Epithelial cell of proximal tubule (primary cell): ENCODE data around the gene HSPA6. TPM values are rescaled to one million over a fixed set of nuclear protein-coding genes. Genes with fewer than 3 reads are reported as not detected.
"Not testable (repeated sequence)": the region's sequence is repeated elsewhere in the genome, so short reads cannot be mapped to it uniquely, and the experiment has no call there.

Source experiments
- DNase-seq: peaks from one replicate; pipeline ENCODE4 v3.0.0-alpha.2; 2011; ENCODE audit warnings: low read depth
- H3K4me3 ChIP-seq: 2 replicates; pipeline ENCODE4 v1.5.1; 2011; ENCODE audit warnings: low read depth, mild to moderate bottlenecking, low read length
- total RNA-seq: library from RNA; depleted of rRNA; stranded (reverse); fragments of >200 nt; gene quantifications from 2 replicates; pipeline ENCODE4 v1.2.3, GENCODE V29; 2015
- TF ChIP-seq, protein P1 (sequence below): conservative IDR thresholded peaks from 2 replicates; pipeline ENCODE4 v1.5.1; 2012; ENCODE audit warnings: low read depth, mild to moderate bottlenecking, low read length

Gene HSPA6
- total RNA-seq, 1 donor from 2014 or later = 0.12 TPM

GRCh38 chr1:161545005-161545731 lies 20.8 kb downstream of the HSPA6 start:
- not testable (repeated sequence) for DNase-seq, H3K4me3 ChIP-seq

DNA sequence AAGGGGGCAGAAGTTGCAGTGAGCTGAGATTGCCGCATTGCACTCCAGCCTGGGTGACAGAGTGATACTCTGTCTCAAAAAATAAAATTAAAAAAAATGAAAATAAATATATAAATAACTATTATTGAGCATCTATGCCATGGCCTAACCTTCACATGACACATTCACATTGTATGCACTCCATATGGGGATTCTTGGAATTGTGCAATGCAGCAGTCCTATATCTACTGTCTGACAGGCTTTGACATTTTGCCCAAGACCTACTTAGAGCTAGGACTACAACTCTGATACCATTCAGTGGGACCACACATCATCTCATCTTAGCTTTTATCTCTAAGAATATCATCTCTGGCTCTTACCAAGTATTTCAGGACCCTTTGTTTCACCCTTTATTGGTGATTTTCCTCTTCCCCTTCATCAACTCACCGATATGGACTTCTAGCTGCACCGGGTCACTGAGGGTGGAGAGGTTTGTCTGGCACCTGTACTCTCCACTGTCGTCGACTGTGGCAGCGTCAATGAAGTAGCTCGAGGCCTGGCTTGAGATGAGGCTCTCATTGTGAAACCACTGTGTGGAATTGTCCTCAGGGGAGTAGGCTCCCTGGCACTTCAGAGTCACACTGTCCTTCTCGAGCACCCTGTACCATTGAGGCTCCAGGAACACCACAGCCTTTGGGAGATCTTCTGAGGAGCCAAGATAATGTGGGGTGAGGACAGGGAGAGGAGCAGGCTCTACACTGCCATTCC lies 23.8 kb downstream of the HSPA6 start:
- not testable (repeated sequence) for DNase-seq, H3K4me3 ChIP-seq

DNA sequence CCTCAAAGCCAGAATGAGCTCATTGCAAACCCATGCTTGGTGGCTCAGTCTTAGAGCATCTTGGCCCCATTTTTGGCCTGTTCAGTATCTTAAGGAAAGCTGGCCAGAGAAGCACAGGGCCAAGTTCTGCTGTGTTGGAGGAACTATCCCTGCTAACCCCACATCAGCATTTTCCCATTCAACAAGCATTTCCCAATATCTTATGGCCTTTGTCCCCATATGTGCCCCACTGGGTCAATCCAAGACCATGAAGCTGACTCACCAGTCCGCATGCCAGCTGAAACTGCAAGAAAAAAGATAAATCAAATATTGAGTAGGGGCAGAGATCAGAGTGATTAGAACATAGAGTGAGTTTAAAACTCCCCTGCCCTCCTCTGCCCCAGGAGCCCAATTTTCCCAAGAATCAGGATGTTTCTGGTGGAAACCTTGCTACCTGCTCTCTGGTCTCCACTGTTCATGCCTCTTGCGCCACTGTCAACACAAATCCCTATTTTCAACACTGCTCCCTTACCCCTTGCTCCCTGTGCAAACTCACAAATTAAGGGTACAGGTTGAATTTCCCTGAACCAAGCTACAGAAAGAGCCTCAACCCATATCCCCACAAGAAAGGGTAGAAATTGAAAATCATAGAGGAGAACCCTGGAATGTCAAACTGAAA lies 24.5 kb downstream of the HSPA6 start:
- H3K4me3 ChIP-seq, DNase-seq: not testable (repeated sequence)

- no peak for DNase-seq
- TF ChIP-seq, protein P1, sequence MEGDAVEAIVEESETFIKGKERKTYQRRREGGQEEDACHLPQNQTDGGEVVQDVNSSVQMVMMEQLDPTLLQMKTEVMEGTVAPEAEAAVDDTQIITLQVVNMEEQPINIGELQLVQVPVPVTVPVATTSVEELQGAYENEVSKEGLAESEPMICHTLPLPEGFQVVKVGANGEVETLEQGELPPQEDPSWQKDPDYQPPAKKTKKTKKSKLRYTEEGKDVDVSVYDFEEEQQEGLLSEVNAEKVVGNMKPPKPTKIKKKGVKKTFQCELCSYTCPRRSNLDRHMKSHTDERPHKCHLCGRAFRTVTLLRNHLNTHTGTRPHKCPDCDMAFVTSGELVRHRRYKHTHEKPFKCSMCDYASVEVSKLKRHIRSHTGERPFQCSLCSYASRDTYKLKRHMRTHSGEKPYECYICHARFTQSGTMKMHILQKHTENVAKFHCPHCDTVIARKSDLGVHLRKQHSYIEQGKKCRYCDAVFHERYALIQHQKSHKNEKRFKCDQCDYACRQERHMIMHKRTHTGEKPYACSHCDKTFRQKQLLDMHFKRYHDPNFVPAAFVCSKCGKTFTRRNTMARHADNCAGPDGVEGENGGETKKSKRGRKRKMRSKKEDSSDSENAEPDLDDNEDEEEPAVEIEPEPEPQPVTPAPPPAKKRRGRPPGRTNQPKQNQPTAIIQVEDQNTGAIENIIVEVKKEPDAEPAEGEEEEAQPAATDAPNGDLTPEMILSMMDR = no peak
Measured at GRCh38 chr1:161549652-161550051, 25.3 kb downstream of the HSPA6 start, which contains the start of gene FCGR3A. FCGR3A (minus strand) TSS chr1:161549818; CDS start chr1:161549736, 82 bp downstream.

DNA sequence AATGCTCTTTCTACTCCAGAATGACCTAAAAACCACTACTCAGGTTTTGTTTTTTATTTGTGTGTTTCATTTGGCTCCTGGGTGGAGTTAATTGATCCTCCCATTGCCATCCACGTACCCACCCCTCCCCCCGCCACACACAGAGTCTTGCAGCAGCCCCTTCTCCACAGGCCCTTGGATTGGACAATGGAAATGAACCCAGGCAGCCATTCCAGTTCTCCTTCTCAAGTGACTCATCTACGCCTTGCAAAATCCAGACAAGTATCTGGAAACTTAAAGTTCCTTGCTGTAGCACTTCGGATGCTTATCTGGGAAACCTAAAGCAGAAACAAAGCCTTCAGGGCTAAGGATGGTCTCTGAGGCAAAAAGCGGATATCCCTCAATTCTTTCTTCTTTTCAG lies 26.6 kb downstream of the HSPA6 start:
- not testable (repeated sequence) for H3K4me3 ChIP-seq

More at GRCh38 chr1:161549652-161550051, 25.3 kb downstream of the HSPA6 start, which contains the start of gene FCGR3A:
- no peak within 1 kb of the TSS for H3K4me3 ChIP-seq

GRCh38 chr1:161553631-161554030 lies 29.3 kb downstream of the HSPA6 start:
- not testable (repeated sequence) for H3K4me3 ChIP-seq, DNase-seq

More for the DNA sequence above, 26.6 kb downstream of the HSPA6 start:
- DNase-seq = not testable (repeated sequence)

DNA sequence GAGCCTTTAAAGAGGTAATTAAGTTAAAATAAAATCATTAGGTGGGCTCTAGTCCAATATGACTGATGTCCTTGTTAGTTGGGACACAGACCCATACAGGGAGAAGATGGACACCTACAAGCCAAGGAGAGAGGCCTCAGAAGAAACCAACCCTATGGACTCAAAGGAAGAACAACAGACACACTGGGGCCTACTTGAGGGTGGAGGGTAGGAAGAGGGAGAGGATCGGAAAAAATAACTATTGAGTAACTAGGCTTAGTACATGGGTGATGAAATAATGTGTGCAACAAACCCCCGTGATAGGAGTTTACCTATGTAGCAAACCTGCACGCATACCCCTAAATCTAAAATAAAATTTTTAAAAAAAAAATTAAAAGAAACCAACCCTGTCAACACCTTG lies 30.0 kb downstream of the HSPA6 start:
- not testable (repeated sequence) for H3K4me3 ChIP-seq, DNase-seq

GRCh38 chr1:161554815-161555417 lies 30.6 kb downstream of the HSPA6 start:
- DNase-seq, H3K4me3 ChIP-seq: not testable (repeated sequence)

- not testable (repeated sequence) for H3K4me3 ChIP-seq
Measured at GRCh38 chr1:161556143-161556542, 31.8 kb downstream of the HSPA6 start.

DNA sequence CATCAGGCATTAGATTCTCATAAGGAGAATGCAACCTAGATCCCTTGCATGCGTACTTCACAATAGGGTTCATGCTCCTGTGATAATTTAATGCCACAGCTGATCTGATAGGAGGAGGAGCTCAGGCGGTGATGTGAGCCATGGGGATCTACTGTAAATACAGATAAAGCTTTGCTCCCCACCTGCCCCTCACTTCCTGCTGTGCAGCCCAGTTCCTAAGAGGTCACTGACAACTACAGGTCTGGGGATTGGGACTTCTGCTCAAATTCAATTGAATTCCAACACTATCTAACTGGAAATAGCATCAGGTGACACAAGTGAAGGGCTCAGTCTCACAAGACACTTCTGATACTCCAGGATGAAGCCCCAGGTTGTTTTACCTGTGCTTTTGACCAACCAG lies 32.6 kb downstream of the HSPA6 start:
- not testable (repeated sequence) for H3K4me3 ChIP-seq, DNase-seq

More at GRCh38 chr1:161556143-161556542, 31.8 kb downstream of the HSPA6 start:
- DNase-seq = not testable (repeated sequence)

DNA sequence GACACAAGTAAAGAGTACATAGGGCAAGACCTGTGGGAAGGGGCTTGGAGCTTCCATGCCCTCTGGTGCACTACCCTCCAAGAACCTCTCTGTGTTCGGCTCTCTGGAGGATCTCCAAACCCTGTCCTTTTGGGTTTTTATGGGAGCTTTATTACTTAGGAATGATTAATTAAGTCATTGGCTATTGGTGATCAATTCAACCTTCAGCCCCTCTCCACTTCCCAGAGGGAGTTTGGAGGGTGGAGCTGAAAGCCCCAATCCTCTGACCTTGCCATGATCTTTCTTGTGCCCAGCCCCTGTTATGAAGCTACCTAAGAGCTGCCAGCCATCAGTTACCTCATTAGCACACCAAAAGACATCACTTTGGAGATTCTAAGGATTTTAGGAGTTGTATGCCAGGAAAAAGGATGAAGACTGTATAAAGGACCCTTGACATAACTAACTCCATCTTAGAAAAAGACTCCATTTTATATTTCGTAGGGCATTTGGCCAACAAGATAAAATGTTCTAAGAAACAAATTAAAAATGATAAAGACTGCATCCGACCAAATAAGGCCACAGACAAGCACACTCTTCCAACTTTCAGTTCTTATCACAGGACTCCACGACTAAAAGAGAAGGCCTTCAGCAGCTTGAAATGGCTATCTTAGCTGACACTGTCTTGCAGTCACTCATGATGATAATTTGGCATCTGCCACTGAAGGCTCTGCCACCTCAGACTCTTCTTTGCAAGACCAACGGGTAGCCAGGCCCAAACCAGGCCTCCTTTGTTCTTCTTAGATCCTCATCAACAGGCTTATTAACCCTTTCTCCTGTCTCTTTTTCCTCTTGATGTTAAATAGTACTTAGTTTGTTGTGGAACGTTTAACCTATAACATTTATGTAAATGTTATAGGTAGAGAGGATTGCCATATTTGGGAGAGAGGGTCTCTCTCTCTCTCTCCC lies 33.4 kb downstream of the HSPA6 start:
- not testable (repeated sequence) for H3K4me3 ChIP-seq, DNase-seq

DNA sequence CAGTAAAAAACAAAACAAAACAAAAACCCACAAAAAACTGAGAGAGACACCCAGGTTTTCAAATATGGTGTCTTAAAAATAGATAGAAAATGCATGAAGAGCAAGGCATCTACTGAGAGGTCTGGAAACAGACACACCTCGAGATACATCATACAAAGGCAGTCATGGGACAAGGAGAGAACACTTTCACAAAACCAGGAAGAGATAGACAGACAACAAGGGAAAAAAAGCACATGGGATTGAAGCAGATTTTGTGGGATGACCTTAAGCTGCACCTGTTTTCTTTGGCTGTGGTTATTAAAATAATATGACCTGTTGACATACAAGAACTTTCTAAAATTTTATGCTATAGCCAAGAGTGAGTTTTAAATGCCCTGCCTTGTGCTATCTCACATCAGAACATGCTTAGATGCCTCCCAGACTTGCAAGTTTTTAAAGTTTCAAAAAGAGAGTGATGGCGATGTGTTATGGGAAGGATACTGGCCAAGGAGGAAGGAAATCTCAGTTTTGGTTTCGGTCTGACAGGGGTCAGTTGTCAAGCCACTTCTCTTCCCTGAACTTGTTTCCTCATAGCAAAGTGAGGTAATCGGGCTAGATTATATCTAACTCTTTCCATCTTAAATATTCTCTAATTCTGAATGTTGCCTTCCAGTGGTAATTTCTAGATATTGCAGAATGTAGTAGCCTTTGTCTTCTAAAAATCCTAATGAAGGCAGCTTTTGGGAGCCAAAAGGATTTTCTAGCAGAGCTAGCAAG lies 36.8 kb downstream of the HSPA6 start:
- H3K4me3 ChIP-seq = not testable (repeated sequence)

DNA sequence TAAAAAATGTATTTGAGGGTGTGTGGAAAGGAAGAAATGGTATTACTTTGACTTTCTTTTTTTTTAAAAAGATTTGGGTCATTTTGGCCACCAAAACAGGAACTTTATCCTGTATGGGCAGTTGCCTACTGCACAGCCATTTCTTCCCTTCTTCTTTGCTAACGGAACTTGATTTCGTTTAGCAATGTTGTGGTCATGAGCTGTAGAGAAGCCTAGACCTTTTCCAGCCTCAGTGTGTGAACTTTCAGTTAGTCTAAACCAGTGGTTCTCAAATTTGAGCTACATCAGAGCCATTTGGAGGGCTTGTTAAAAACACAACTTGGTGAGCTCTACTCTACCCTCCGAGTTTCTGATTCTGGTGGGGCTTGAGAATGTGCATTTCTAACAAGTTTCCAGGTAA lies 38.1 kb downstream of the HSPA6 start:
- not testable (repeated sequence) for H3K4me3 ChIP-seq, DNase-seq

More for the DNA sequence above, 36.8 kb downstream of the HSPA6 start:
- DNase-seq = not testable (repeated sequence)

DNA sequence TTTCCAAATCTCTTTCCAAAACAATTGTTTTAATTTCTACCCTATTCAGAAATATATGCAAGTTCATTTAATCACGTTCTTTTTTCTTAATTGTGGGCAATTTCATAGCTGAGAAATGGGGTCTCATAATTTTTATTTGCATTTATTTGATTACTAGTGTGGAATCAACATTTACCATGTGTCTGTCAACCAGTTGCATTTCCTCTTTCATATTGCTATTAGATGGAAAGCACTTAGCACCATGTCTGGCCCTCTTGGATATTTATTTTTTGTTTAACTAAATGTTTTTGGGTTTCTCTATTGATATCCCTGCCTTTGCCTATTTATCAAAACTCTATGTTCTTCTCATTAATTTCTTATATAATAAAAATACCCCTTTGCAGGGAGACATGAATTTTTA lies 39.2 kb downstream of the HSPA6 start:
- H3K4me3 ChIP-seq, DNase-seq: not testable (repeated sequence)

- not testable (repeated sequence) for H3K4me3 ChIP-seq, DNase-seq
Measured at GRCh38 chr1:161566602-161566960, 42.2 kb downstream of the HSPA6 start.

GRCh38 chr1:161571703-161572102 lies 47.4 kb downstream of the HSPA6 start:
- not testable (repeated sequence) for H3K4me3 ChIP-seq, DNase-seq
